ENCODE measurements around the gene SOST. TPM values are rescaled to one million over a fixed set of nuclear protein-coding genes. Genes with fewer than 3 reads are reported as not detected.
"Not testable (repeated sequence)": the region's sequence is repeated elsewhere in the genome, so short reads cannot be mapped to it uniquely, and the experiment has no call there.

The SOST gene
- total RNA-seq, 6 experiments from 2014 or later = not detected

GRCh38 chr17:43800736-43801135 is 42.1 kb upstream of the SOST start:
- Mint-ChIP-seq H3K36me3 (ENCODE audit: low read depth) (peaks cover 31% of the 10 kb centered on the region), H3K27ac (no peak overlapping the region), H3K27me3 (ENCODE audit: insufficient read depth) (peaks cover 5% of the 10 kb centered on the region; the same call in 1 of the 2 replicates), H3K4me3 (no peak overlapping the region), H3K4me1 (ENCODE audit: low read depth) (peaks cover 20% of the 10 kb centered on the region), H3K9me3 (peaks cover 15% of the 10 kb centered on the region)
- no peak for DNase-seq
- no peak for TF ChIP-seq CTCF (IDR thresholded peaks at IDR 0.05)

- no peak for TF ChIP-seq CTCF (IDR thresholded peaks at IDR 0.05)
- no peak overlapping the region for H3K4me3 Mint-ChIP-seq
- no peak for DNase-seq
- no peak overlapping the region for H3K27ac Mint-ChIP-seq
- H3K27me3 Mint-ChIP-seq (ENCODE audit: insufficient read depth) = peaks cover 13% of the 10 kb centered on the region
- H3K36me3 Mint-ChIP-seq (ENCODE audit: low read depth) = peaks cover 24% of the 10 kb centered on the region
- peaks cover 29% of the 10 kb centered on the region for H3K9me3 Mint-ChIP-seq
- H3K4me1 Mint-ChIP-seq (ENCODE audit: low read depth) = peaks cover 14% of the 10 kb centered on the region
Measured at GRCh38 chr17:43799047-43799446, 40.5 kb upstream of the SOST start.

GRCh38 chr17:43798024-43798423 is 39.4 kb upstream of the SOST start:
- H3K27ac Mint-ChIP-seq; H3K4me1 Mint-ChIP-seq (ENCODE audit: low read depth); H3K4me3 Mint-ChIP-seq; DNase-seq: not testable (repeated sequence)
- H3K9me3 Mint-ChIP-seq = peaks cover 29% of the 10 kb centered on the region
- peaks cover 16% of the 10 kb centered on the region for H3K27me3 Mint-ChIP-seq (ENCODE audit: insufficient read depth)
- H3K36me3 Mint-ChIP-seq (ENCODE audit: low read depth) = peaks cover 24% of the 10 kb centered on the region

GRCh38 chr17:43792668-43793067 is 34.1 kb upstream of the SOST start:
- peaks cover 22% of the 10 kb centered on the region for H3K27me3 Mint-ChIP-seq (ENCODE audit: insufficient read depth)
- H3K36me3 Mint-ChIP-seq (ENCODE audit: low read depth) = peaks cover 14% of the 10 kb centered on the region; the same call in 1 of the 2 replicates
- H3K9me3 Mint-ChIP-seq = peaks cover 29% of the 10 kb centered on the region
- not testable (repeated sequence) for H3K27ac Mint-ChIP-seq; H3K4me1 Mint-ChIP-seq (ENCODE audit: low read depth); H3K4me3 Mint-ChIP-seq; DNase-seq

GRCh38 chr17:43791589-43791988 is 33.0 kb upstream of the SOST start:
- peaks cover 22% of the 10 kb centered on the region for H3K9me3 Mint-ChIP-seq
- peaks cover 18% of the 10 kb centered on the region for H3K27me3 Mint-ChIP-seq (ENCODE audit: insufficient read depth)
- H3K4me1 Mint-ChIP-seq (ENCODE audit: low read depth) = peaks cover 9% of the 10 kb centered on the region
- H3K36me3 Mint-ChIP-seq (ENCODE audit: low read depth) = 0 out of 2 replicates have a peak, but pooled peaks cover 6% of the 10 kb centered on the region
- no peak overlapping the region for H3K4me3 Mint-ChIP-seq
- no peak for TF ChIP-seq CTCF (IDR thresholded peaks at IDR 0.05)
- H3K27ac Mint-ChIP-seq = no peak overlapping the region
- peak; percentile 45 for DNase-seq

- no peak overlapping the region for H3K4me3 Mint-ChIP-seq
- H3K36me3 Mint-ChIP-seq (ENCODE audit: low read depth) = 0 out of 2 replicates have a peak, but pooled peaks cover 6% of the 10 kb centered on the region
- peak; percentile 67 for TF ChIP-seq CTCF (IDR thresholded peaks at IDR 0.05)
- H3K9me3 Mint-ChIP-seq = peaks cover 12% of the 10 kb centered on the region
- peaks cover 9% of the 10 kb centered on the region for H3K4me1 Mint-ChIP-seq (ENCODE audit: low read depth)
- peaks cover 18% of the 10 kb centered on the region for H3K27me3 Mint-ChIP-seq (ENCODE audit: insufficient read depth)
- H3K27ac Mint-ChIP-seq = no peak overlapping the region
- peak; percentile 6 for DNase-seq
Measured at GRCh38 chr17:43790311-43790940, 31.8 kb upstream of the SOST start.
